Activated gamma-delta T cell treated with anti-CD3 and anti-CD28 coated beads, Interleukin-2, amount 50 U/mL, for 16 hours (primary cell): Measurements from ENCODE around the gene NFKBIZ.
"Not testable (repeated sequence)": the region's sequence is repeated elsewhere in the genome, so short reads cannot be mapped to it uniquely, and the experiment has no call there.

Source experiments
- DNase-seq: peaks from one replicate; pipeline ENCODE4 v3.0.0-alpha.2; 2020; ENCODE audit warnings: low read depth

Gene NFKBIZ

DNA sequence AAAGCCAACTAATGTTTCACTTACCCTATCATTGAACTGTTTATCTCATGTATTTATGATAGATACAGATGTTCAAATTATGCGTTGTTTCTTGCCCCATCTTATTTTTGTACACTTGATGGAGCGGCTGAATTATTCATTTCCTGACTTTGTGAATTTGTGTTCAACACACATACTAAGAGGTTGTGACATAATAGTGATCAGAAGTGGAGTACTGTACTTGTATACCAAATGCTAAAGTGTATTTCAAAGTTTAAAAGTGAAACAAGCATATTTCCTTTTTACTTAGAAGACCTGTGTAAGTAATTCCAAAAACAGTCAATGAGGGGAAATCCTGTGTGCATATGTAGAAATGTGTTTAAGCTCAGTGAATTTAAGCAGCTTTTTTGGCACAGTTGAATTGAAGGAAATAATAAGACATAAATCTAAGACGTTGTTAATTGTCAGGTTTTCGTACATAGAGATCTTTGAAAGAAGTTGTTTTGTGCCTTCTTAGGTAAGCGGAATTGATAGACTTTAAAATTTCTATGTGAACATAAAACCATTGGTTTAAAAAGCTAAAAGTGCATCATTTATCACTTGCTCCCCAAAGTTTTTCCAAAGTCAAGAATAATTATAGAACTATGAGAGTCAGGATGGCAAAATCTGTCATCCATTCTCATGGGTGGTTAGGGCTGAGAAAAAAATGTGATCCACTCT is 1.9 kb downstream of the NFKBIZ start:
- no peak for DNase-seq

DNA sequence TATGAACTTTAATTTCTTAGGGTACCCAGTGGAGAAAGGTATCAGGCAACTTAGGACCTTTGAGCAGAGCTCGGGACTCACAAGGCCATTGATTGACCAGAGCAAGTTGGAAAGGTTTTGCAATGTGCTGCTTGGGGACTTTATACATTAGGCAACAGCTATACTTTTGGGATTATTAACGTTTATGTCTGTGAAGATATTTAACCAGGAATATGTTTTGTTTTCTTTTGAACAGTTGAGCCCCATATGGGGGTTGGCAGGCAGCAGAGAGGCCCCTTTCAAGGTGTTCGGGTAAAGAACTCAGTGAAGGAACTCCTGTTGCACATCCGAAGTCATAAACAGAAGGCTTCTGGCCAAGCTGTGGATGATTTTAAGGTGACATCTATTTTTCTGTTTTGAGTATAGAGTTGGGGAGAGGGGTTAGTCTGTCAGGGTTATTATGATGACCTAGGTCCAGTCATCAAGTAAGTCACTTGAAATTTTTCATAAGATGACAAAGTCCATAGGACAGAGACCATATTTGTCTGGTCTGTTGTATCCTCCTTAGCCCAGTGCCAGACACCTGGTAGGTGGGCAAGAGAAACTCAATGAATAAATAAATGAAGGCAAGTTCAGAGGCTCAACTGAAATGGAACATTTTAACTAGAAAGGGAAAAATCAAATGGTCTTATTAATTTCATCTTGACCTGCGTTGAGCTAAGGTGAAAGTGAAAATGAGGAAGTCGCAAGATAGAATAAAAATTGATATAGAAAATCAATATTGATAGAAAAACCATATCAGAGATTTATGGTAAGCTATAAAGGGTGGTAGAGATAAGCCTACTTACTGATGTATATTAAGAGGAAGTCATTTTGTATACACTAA is 2.8 kb downstream of the NFKBIZ start:
- DNase-seq = no peak

DNA sequence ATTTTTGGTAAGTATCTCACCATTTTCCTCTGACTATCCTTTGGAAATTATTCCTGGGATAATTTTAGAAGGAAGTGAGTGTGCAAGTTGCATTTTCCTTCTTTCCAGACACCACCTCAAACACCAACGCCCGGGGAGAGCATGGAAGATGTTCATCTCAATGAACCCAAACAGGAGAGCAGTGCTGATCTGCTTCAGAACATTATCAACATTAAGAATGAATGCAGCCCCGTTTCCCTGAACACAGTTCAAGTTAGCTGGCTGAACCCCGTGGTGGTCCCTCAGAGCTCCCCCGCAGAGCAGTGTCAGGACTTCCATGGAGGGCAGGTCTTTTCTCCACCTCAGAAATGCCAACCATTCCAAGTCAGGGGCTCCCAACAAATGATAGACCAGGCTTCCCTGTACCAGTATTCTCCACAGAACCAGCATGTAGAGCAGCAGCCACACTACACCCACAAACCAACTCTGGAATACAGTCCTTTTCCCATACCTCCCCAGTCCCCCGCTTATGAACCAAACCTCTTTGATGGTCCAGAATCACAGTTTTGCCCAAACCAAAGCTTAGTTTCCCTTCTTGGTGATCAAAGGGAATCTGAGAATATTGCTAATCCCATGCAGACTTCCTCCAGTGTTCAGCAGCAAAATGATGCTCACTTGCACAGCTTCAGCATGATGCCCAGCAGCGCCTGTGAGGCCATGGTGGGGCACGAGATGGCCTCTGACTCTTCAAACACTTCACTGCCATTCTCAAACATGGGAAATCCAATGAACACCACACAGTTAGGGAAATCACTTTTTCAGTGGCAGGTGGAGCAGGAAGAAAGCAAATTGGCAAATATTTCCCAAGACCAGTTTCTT is 3.9 kb downstream of the NFKBIZ start:
- DNase-seq = no peak

DNA sequence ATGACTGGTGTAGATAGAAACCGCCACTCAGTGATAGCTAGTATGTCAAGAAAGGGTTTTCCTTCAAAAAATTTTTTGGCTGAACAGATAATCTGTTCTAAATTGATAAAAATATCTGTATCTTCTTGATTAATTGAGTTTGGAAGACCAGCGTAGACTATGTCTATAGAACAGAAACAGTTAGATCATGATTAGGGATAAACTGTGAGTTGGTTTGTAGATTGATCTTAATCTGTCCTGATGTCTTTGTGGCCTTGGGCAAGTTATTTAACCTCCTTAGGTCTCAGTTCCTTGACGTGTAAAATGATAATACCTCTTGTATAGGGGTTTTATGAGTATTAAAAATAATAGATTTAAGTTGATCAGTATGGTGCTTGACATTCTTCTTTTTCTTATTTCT is 4.7 kb downstream of the NFKBIZ start:
- no peak for DNase-seq

DNA sequence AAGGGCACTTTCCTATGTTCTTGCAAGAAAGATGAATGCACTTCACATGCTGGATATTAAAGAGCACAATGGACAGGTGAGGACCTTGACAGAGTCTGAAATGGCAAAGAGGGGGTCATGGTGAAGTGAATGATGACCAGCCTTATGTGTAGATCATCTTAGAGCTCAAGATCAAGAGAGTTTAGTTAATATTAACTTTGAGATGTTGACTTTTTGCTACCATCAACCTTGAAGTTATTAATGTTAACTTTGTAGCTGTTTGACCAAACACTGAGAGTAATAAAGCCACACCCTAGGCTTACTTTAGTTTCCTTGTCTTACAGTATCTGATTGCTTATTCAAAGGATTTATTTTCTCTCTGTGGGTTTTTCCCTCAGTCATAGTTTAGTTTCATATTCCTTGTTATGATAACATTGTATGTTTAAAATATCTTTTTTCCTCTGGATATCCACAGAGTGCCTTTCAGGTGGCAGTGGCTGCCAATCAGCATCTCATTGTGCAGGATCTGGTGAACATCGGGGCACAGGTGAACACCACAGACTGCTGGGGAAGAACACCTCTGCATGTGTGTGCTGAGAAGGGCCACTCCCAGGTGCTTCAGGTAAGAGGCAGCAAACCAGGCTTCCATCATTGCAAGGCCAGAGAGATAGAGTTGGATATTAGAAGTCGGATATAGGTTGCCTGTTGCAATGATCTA is 5.4 kb downstream of the NFKBIZ start:
- no peak for DNase-seq

DNA sequence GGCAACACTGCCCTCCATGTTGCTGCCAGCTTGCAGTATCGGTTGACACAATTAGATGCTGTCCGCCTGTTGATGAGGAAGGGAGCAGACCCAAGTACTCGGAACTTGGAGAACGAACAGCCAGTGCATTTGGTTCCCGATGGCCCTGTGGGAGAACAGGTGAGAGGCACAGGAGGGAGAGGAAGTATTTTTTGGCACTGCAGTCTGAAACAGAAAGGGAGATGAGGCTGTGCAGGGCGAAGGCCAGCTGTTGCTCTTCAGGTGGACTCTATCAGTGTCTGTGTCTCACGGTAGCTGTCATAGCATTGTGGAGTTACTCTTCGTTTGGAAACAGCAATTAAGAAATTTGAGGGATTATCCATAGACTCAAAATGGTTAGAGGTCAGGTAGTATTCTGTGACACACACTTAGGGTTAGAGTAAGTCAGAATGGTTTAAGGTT is 8.0 kb downstream of the NFKBIZ start:
- no peak for DNase-seq

DNA sequence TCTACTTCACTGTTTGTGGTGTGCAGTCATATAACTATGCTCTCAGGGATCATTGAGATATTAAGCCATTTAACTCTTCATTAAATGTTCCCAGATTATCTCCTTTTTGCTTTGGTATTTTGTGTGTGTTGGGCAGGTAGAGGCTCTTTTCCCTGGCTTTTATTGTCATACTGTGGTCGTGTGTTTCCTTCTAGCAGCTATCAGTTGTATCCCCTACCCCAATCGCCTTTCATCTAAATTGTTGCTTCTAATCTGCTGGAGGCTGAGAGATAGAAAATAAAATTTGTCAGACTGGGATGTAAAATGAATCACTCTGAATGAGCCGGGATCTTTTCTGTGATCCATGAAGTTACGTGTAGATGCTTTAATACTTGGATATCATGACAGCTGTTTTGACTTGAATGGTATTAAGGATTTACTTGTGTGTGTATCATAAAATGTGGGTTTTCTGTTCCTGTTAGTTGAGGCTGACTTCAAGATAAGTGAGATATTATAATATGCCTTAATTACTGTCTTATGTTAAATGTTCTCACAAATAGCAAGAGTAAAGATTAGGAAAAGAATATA is 9.2 kb downstream of the NFKBIZ start:
- no peak for DNase-seq

DNA sequence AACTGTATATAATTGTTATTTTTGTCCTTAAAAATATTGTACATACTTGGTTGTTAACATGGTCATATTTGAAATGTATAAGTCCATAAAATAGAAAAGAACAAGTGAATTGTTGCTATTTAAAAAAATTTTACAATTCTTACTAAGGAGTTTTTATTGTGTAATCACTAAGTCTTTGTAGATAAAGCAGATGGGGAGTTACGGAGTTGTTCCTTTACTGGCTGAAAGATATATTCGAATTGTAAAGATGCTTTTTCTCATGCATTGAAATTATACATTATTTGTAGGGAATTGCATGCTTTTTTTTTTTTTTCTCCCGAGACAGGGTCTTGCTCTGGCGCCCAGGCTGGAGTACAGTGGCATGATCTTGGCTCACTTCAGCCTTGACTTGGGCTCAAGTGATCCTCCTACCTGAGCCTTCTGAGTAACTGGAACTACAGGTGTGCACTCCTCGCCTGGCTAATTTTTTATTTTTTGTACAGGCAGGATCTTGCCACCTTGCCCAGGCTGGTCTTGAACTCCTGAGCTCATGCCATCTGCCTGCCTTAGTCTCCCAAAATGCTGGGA is 10.7 kb downstream of the NFKBIZ start:
- DNase-seq = no peak

DNA sequence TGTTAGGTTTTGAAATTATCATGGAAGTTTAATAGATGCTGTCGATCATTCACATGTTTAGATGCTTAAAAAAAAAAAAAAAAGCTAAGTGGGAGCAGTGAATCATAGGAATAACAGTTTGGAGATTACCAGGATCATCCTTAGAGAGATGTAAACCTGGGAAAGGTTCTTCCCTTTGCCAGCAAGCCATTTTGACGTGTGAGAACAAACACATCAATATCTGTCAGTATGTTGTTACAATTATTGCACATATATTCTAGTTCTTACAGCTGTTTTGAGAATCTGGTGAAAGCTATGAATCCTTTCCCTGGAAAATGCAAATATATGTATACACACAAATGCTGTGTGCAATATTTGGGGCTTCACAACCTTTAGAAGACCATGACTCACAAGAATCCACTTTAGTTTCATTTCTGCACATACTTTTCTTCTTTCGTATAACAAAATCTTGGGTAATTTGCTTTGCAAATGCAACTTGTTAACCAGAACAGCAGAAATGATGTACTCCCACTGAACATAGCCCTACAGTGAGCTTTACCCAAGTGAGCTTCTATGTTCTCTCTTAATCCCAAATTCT is 12.0 kb downstream of the NFKBIZ start:
- DNase-seq = no peak

DNA sequence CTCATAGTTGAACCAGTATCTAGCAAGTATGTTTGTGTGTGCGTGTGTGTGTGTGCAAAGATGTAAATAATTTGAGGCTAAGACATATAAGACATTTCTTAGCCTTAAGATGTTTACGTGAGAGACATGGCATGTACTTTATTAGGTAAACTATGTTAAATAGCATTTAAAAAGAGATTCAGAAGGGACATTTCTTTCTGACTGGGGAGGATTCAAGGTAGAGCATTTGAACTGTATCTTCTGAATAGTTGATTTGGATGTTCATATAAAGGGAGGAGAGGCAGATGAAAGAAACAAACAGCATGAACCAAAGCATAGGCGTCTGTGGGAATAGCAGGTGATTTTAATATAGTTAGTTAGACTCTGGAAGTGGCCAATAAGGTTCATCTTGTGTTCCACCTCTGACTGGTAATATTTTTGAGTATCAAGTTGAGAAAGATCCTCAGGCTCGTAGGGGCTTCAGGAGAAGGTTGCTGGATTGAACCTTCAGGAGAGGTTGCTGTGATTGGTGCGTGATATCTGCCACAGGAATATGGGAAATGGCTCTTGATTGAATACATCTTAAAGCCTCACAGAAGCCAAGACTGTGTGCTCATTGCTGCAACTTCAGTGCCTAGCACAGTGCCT is 12.6 kb downstream of the NFKBIZ start:
- DNase-seq = no peak

DNA sequence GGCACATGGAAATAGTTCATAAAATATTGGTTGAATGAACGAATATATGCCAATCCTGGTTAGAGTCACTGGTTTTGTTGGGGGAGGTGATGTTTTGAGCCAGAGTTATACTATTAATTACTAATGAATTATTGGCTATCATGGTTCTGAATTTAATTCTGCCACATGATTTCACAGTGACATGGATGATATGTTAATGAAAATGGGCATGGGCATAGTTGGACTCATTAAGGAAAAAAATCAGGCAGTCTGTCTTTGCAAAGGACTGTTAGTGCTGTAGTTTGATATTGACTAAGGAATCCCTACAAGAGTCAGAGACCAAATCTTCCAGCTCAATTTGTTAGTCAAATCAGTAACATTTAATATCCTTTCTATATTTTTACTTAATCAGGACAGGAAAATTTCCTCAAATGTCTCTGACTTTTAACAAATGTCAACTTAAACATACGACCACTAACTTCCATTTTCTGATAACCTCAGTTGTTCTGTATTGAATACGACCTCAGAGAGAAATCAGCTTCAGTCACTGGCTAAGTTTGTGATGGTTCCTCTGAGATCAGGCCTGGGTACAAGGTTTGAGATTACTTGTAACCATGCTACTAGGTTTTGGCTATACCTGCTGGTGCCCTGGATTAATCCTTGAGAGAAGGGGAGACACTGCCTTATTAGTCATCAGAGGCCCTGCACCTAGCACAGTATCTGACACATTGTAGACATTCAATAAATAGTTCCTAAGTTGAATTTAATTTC is 13.3 kb downstream of the NFKBIZ start:
- no peak for DNase-seq

DNA sequence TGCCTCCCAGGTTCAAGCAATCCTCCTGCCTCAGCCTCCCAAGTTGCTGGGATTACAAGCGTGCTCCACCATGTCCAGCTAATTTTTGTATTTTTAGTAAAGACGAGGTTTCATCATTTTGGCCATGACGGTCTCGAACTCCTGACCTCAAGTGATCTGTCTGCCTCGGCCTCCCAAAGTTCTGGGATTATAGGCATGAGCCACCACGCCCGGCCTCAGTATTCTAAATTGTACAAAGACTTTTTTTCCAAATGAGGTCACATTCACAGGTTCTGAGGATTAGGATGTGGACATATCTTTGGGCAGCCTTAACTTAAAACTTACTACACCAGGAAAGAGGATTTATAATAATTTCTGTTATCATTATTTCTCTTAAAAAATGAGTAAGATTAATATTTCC is 15.6 kb downstream of the NFKBIZ start:
- not testable (repeated sequence) for DNase-seq

DNA sequence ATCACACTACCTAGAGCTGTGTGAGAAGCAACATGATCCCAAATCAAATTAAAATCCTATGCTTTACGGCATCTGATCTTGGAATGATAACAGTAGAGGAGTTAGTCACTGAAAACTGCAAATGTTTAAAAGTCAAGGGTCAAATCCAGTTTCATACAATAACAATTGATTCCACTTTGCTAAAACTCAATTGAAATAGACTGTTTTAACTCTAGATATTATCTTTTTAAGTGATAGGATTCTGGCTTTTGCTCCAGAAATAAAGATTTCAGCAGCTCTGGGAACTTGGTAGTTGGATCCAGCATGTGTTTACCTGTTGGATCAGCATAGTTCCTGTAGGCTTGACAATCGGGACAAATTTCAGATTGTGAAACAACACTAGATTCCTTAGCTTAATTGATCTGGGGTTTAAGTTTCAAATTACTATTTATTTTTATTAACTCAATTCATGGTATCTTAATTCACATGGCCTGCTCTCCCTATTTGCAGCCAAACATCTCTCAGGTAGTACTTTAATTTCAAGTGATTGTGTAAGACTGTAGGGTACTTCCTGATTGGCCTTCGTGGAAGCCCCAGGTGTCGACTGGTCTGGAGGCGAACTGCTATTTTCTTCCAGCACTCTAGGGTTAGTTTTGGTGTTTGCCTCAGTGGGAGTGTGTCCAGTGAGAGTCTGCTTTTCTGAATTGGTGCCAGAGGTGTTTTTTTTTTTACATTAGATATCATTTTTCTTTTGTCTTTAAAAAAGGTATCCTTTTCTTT is 16.6 kb downstream of the NFKBIZ start:
- DNase-seq = no peak

DNA sequence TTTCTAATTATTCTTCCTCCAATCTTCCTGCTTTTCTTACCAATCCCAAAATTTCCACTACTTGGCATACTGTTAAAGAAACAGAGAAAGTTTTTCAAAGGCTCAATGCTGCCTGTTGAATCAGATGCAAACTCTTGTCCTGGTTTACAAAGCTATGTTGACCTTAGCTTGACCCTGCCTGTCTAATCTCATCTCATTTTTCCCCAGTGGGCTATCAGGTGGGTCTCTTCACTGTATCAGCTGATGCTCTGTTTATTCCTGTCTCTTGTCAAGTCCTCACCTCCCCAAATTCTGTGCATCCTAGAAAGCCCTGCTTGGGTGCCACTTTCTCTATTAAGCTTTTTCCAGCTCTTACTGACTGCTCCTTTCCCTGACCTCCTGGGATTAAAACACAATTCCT is 18.2 kb downstream of the NFKBIZ start:
- DNase-seq = no peak

DNA sequence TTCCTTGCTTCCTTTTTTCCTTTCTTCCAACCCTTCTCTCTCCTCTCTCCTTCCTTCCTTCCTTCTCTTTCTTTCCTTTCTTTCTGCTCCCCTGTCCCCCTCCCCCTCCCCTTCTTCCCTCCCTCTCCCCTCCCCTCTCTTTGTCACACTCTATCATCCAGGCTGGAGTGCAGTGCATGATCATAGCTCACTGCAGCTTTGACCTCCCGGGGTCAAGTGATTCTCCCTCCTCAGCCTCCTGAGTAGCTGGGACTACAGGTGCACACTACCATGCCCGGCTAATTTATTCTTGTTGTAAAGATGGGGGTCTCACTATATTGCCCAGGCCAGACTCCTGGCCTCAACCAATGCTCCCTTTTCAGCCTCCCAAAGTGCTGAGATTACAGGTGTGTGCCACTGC is 18.7 kb downstream of the NFKBIZ start:
- no peak for DNase-seq

DNA sequence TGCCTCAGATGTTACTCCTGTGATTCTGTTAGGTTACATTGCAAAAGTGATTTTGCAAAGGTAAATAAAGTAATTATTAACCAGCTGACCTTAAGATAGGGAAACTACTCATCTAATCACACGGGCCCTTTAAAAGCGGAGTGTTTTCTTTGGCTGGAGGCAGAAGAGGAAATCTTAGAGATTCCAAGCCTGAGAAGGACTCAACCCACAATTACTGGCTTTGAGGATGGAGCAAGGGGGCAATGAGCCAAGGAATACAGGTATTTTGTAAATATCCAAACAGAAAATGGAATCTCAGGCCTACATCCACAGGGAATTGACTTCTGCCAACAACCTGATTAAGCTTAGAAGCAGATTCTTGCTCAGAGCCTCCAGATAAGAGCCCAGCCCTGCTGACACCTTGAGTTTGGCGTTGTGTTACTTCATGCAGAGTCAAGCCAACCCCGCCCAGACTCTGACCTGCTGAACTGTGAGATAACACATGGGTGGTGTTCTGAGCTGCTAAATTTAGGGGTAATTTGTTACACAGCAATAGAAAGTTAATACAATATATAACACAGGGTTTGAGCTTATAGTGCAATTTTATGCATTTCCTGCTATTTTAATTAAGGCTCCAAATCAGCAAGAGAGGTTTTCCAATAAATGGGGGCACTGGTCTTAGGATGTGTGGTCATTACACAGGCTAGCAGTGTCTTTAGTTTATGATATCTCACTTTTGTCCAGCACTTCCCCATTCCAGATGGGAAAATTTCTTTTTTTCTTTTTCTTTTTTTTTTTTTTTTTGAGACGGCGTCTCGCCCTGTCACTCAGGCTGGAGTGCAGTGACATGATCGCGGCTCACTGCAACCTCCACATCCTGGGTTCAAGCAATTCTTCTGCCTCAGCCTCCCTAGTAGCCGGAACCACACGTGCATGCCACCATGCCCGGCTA is 19.5 kb downstream of the NFKBIZ start:
- DNase-seq = no peak

DNA sequence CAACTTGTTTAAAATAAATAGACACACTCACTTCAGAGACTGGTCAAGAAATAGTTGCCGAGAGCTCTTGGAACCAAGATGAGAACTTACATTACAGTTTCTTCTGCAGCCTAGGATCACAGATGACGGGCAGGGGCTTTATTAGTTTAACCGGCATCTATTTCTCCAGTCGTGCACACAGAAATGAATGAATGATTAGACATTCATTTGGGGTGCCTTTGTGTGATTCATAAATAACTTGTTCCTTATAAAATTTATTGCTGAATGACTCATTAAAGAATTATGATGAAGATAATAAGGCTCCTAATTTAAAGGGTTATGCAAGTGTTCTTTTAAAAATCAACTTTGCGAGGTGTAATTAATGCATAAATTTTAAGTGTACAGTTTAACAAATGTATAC is 20.8 kb downstream of the NFKBIZ start:
- no peak for DNase-seq

DNA sequence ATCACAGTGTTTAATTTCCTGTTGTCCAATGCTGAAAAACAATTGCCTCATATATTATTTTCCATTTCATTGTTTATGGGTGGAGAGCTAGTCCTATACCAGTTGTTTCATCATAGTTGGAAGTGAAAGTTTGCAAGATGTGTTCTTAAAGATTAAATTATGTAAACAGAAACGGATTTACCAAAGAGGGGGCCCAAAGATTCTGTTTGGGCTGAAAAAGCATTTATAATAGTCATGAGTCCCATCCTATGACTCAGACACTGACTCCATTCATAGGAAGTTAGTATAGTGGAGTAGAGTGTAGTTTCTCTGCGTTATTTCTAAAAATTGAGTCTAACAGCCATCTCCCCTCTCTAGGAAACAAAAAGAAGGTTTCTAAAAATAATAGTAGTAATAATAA is 24.3 kb downstream of the NFKBIZ start:
- no peak for DNase-seq
